SK-N-SH (cell line): ENCODE data around the gene GRB7.

Experiments used
- NFIC ChIP-seq: IDR thresholded peaks from 2 replicates; pipeline ENCODE4 v1.4.0; 2012; ENCODE audit warnings: borderline replicate concordance
- TEAD4 ChIP-seq: IDR thresholded peaks from 2 replicates; pipeline ENCODE4 v1.4.0; 2012; ENCODE audit warnings: mild to moderate bottlenecking, borderline replicate concordance; ENCODE audit not compliant: insufficient read depth
- TF ChIP-seq, protein P1 (sequence below): fragments of 200-600 bp; sonication (generic); IDR thresholded peaks from 2 replicates; pipeline ENCODE4 v1.6.1; 2017; ENCODE audit warnings: antibody characterized with exemption, mild to moderate bottlenecking, moderate library complexity

DNA sequence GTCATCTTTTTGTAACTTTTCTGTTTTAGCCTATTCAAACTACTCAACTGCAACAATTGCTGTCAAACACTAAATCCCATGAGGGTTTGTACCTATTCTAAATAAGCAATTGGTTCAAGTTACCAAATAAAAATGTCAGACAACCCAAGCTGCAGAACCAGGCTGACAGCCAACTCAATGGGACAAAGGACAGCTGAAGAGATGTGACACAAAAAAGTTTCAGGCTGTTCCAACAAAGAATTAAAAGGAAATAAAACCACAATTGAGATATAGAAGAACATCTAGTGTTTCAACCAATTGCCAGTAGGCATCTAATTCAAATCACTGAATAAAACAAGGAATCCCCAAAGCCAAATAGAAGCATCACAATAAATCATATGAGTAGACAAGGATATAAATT lies 49.3 kb downstream of the GRB7 start:
- TF ChIP-seq TEAD4 (no peak), NFIC (no peak)
- TF ChIP-seq, protein P1, sequence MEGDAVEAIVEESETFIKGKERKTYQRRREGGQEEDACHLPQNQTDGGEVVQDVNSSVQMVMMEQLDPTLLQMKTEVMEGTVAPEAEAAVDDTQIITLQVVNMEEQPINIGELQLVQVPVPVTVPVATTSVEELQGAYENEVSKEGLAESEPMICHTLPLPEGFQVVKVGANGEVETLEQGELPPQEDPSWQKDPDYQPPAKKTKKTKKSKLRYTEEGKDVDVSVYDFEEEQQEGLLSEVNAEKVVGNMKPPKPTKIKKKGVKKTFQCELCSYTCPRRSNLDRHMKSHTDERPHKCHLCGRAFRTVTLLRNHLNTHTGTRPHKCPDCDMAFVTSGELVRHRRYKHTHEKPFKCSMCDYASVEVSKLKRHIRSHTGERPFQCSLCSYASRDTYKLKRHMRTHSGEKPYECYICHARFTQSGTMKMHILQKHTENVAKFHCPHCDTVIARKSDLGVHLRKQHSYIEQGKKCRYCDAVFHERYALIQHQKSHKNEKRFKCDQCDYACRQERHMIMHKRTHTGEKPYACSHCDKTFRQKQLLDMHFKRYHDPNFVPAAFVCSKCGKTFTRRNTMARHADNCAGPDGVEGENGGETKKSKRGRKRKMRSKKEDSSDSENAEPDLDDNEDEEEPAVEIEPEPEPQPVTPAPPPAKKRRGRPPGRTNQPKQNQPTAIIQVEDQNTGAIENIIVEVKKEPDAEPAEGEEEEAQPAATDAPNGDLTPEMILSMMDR, result no peak
